ENCODE measurements around the gene SMYD2. TPM values are rescaled to one million over a fixed set of nuclear protein-coding genes. Genes with fewer than 3 reads are reported as not detected.
A peak's percentile ranks its signal among the peaks of the same experiment; 100 is the strongest.

SMYD2 gene
- total and polyA plus RNA-seq, 8 donors = 8.2 to 68.7 (median 26.6) TPM

DNA sequence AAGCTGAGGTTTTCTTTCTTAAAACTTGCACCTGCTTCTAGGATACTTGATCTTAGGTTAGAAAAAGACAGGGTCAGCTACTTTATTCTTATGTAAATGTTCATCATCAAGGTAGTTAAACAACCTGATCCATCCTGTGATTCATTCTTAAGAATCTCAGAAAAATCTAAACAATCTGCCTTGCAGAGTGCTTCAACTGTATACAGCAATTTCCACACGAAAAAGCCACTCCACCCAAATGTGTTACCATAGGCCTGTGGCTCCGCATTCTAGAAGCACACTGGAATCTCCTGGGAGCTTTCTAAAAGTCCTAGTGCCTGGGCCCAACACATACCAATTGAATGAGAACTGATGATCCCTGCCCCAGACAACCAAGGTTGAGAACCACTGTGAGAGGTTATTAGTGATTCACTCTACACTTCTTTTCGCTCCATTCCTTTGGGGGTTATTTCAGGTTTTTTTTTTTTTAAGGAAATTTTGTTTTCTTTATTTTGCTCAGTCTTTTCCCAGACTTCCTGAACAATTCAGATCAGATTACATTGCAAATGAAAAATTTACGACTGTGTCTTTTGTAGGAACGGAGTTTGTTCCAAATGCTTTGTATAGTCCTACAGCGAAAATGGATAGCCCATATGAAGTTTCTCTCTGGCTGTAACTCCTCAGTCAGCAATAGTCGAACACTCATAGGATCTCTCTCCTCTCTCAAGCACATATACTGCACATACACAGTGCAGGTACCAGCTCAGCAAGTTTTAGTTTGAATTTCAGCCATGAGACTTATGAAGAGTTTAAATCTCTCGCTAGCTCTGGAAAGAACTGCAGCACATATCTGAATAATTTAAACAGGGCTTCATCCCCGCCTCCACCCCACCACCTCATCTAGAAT is 16.1 kb downstream of the SMYD2 start:
- Histone ChIP-seq H3K36me3 (no peaks in the 10 kb centered on the region), H3K4me1 (no peaks in the 10 kb centered on the region), H3K4me3 (no peak overlapping the region), H3K9me3 (no peaks in the 10 kb centered on the region), H3K27me3 (no peaks in the 10 kb centered on the region), H3K27ac (no peak overlapping the region)
- TF ChIP-seq CTCF (IDR thresholded peaks at IDR 0.05) (no peak), EP300 (IDR thresholded peaks at IDR 0.05) (no peak), POLR2AphosphoS5 (IDR thresholded peaks at IDR 0.05) (no peak), POLR2A (IDR thresholded peaks at IDR 0.05) (no peak)
- WGBS, 5 donors = 83 to 91% (median 90%) methylated on average over 9 of the region's 9 CpGs
- no peak for DNase-seq
- intact Hi-C loops (cut with DNase I; ENCODE audit: low total_unique reads) = no loop called here

DNA sequence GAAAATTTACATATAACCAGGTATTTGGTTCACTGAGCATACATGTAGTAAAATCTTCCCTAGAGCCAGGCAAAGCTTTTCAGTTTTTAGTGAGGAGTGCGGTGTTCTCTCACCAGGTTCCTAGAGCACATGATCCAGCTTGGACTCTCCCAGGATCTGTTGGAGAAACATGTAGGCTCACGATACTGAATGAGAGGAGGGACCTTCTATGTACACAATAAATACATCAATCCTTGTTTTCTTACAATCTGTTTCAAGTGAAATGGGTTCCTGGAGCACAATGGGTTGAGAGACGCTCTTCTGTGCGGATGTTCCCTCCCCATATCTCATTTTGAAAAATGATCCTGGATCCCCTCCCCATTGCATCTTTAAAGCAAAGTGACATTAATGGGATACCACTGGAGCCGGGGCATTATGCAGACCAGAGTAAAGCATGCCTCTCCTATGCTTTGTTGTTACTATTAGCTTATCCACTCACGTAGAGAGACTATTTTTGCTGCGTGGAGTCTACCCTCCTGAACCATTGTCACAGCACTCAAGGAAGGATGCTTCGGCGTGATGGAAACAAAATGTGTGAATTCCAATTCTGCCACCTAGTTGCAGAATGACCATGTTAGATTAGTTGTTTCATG is 19.3 kb downstream of the SMYD2 start:
- intact Hi-C loops (cut with DNase I; ENCODE audit: low total_unique reads) = loop anchor here (10.0 kb wide), 1 partner anchor 1125 kb away; no protein-coding TSS in a partner anchor
- no peak overlapping the region for H3K27ac ChIP-seq
- no peaks in the 10 kb centered on the region for H3K9me3 ChIP-seq
- H3K4me1 ChIP-seq = peaks cover 0 to 8% (median 0%) of the 10 kb centered on the region in 4 donors
- H3K4me3 ChIP-seq = no peak overlapping the region
- H3K36me3 ChIP-seq = peaks cover 0 to 2% (median 0%) of the 10 kb centered on the region in 4 donors
- WGBS, 5 donors = 93 to 96% (median 95%) methylated on average over 9 of the region's 9 CpGs
- TF ChIP-seq EP300 (IDR thresholded peaks at IDR 0.05) (no peak), POLR2A (IDR thresholded peaks at IDR 0.05) (no peak), POLR2AphosphoS5 (IDR thresholded peaks at IDR 0.05) (no peak), CTCF (IDR thresholded peaks at IDR 0.05) (no peak)
- no peak for DNase-seq
- no peaks in the 10 kb centered on the region for H3K27me3 ChIP-seq

DNA sequence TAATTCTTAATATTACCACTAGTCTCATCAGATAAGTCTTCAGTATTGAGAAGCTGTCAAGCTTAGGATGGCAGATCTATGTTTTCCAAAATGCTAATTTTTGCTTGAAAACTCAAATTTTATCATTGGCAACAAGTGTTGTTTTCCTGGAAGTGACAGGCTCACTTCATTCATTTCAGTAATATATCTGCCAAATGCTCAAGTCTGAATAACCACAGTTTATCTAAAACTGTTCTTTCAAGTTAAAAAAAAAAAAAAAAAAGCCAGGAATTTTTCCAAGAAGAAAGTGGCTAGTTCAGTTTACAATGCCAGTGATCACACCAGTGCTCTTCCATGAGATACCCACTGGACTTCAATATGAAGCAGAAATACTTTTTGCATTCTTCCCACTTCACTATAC is 20.6 kb downstream of the SMYD2 start:
- no peak overlapping the region for H3K4me3 ChIP-seq
- intact Hi-C loops (cut with DNase I; ENCODE audit: low total_unique reads) = loop anchor here (10.0 kb wide), 1 partner anchor 1123 kb away; no protein-coding TSS in a partner anchor
- no peaks in the 10 kb centered on the region for H3K27me3 ChIP-seq
- DNase-seq = no peak
- no peaks in the 10 kb centered on the region for H3K9me3 ChIP-seq
- TF ChIP-seq CTCF (IDR thresholded peaks at IDR 0.05) = no peak
- H3K36me3 ChIP-seq = peaks cover 0 to 6% (median 0%) of the 10 kb centered on the region in 4 donors
- H3K4me1 ChIP-seq = peaks cover 0 to 8% (median 0%) of the 10 kb centered on the region in 4 donors
- no peak overlapping the region for H3K27ac ChIP-seq

- 69 to 80% (median 75%) methylated on average over 16 to 25 of the region's 25 CpGs for WGBS, 5 donors
- Histone ChIP-seq H3K4me1 (peaks cover 0 to 8% (median 0%) of the 10 kb centered on the region in 4 donors), H3K9me3 (no peaks in the 10 kb centered on the region), H3K27ac (no peak overlapping the region), H3K4me3 (peak overlapping the region in 1 of 4 donors; percentile 2), H3K27me3 (no peaks in the 10 kb centered on the region), H3K36me3 (peaks cover 0 to 6% (median 0%) of the 10 kb centered on the region in 4 donors)
- DNase-seq = peak in 1 of 2 donors; percentile 32
- TF ChIP-seq EP300 (IDR thresholded peaks at IDR 0.05) (no peak), CTCF (IDR thresholded peaks at IDR 0.05) (no peak), POLR2AphosphoS5 (IDR thresholded peaks at IDR 0.05) (no peak), POLR2A (IDR thresholded peaks at IDR 0.05) (no peak)
- intact Hi-C loops (cut with DNase I; ENCODE audit: low total_unique reads) = loop anchor here (10.0 kb wide), 1 partner anchor 1121 kb away; no protein-coding TSS in a partner anchor
Measured at GRCh38 chr1:214303141-214303930, 22.4 kb downstream of the SMYD2 start.

Measured in stomach (tissue), 9 donors.